HepG2 (cell line): Measurements from ENCODE around the gene GSDMA. TPM values are rescaled to one million over a fixed set of nuclear protein-coding genes. Genes with fewer than 3 reads are reported as not detected.
A peak's percentile ranks its signal among the peaks of the same experiment; 100 is the strongest.

Experiments
- ARNT ChIP-seq: fragments of 450-650 bp; IDR thresholded peaks from 2 replicates; pipeline ENCODE4 v1.6.1; 2017
- KAT7 ChIP-seq: IDR thresholded peaks from 2 replicates; pipeline ENCODE4 v1.6.1; 2018; ENCODE audit warnings: borderline replicate concordance, missing compliant biosample characterization
- MYC ChIP-seq: sonication (generic); formaldehyde crosslinking; IDR thresholded peaks from 2 replicates; pipeline ENCODE4 v1.9.0; 2021; ENCODE audit warnings: missing genetic modification reagents, borderline replicate concordance
- NBN ChIP-seq: fragments of 450-650 bp; conservative IDR thresholded peaks from 2 replicates; pipeline ENCODE4 v1.6.1; 2017
- NFYB ChIP-seq: sonication (generic); formaldehyde crosslinking; IDR thresholded peaks from 2 replicates; pipeline ENCODE4 v1.4.0; 2020; ENCODE audit warnings: missing genetic modification reagents
- NRL ChIP-seq: sonication (generic); formaldehyde crosslinking; IDR thresholded peaks from 2 replicates; pipeline ENCODE4 v1.5.0; 2020; ENCODE audit warnings: missing genetic modification reagents, mild to moderate bottlenecking, moderate library complexity, borderline replicate concordance
- PHF5A ChIP-seq: IDR thresholded peaks from one replicate; pipeline ENCODE4 v1.6.1; 2018; ENCODE audit warnings: low read depth, missing genetic modification reagents; ENCODE audit not compliant: unreplicated experiment
- SMAD3 ChIP-seq: sonication (generic); formaldehyde crosslinking; IDR thresholded peaks from 2 replicates; pipeline ENCODE4 v1.4.0; 2020; ENCODE audit warnings: missing genetic modification reagents
- ZNF292 ChIP-seq: sonication (generic); formaldehyde crosslinking; IDR thresholded peaks from 2 replicates; pipeline ENCODE4 v1.8.1; 2022; ENCODE audit warnings: mild to moderate bottlenecking, low read depth, missing genetic modification reagents, borderline replicate concordance
- ZNF709 ChIP-seq: sonication (generic); formaldehyde crosslinking; IDR thresholded peaks from 2 replicates; pipeline ENCODE4 v1.5.0; 2020; ENCODE audit warnings: mild to moderate bottlenecking, missing genetic modification reagents
- ZNF713 ChIP-seq: sonication (generic); formaldehyde crosslinking; IDR thresholded peaks from 2 replicates; pipeline ENCODE4 v1.4.0; 2020; ENCODE audit warnings: mild to moderate bottlenecking, missing genetic modification reagents
- ZNF792 ChIP-seq: IDR thresholded peaks from 2 replicates; pipeline ENCODE4 v1.6.1; 2016
- polyA plus RNA-seq, 8 experiments: library from polyadenylated mRNA; depleted of rRNA in 3 of 8; stranded (reverse) in 7 of 8; unstranded in 1 of 8; fragments of >200 nt; fragmentation: Illumina TruSeq in 4 of 8; extraction: Trizol in 4 of 8; gene quantifications; 2 replicates each; pipeline versions ENCODE4 v1.2.1 to v1.2.3, GENCODE V29; 2011 to 2016; ENCODE audit warnings: low read depth in 4 of 8, missing spikeins in 1 of 8, mixed read lengths in 1 of 8; ENCODE audit not compliant: insufficient read depth in 1 of 8
- total RNA-seq, 5 experiments: library from RNA; depleted of rRNA; stranded (reverse); fragments of >200 nt; fragmentation: Illumina TruSeq; extraction: Trizol; gene quantifications; 2 replicates each; pipeline ENCODE4 v1.2.3, GENCODE V29; 2016; ENCODE audit warnings: low read depth in 1 of 5
- TF ChIP-seq, protein P1 (sequence below): sonication (generic); formaldehyde crosslinking; IDR thresholded peaks from 2 replicates; pipeline ENCODE4 v1.9.0; 2021; ENCODE audit warnings: missing genetic modification reagents, borderline replicate concordance
- TF ChIP-seq, protein P2 (sequence below): IDR thresholded peaks from 2 replicates; pipeline ENCODE4 v1.6.1; 2012; ENCODE audit warnings: inconsistent platforms
- TF ChIP-seq, protein P3 (sequence below): sonication (generic); formaldehyde crosslinking; IDR thresholded peaks from 2 replicates; pipeline ENCODE4 v1.5.1; 2020; ENCODE audit warnings: mild to moderate bottlenecking, missing genetic modification reagents, moderate library complexity
- TF ChIP-seq, protein P4 (sequence below): IDR thresholded peaks from 2 replicates; pipeline ENCODE4 v1.6.1; 2016; ENCODE audit warnings: low read depth
- TF ChIP-seq, protein P5 (sequence below): conservative IDR thresholded peaks from 2 replicates; pipeline ENCODE4 v1.6.1; 2018; ENCODE audit warnings: missing genetic modification reagents
- TF ChIP-seq, protein P6 (sequence below): sonication (generic); formaldehyde crosslinking; IDR thresholded peaks from 2 replicates; pipeline ENCODE4 v1.5.0; 2020; ENCODE audit warnings: mild to moderate bottlenecking, missing genetic modification reagents, borderline replicate concordance

GSDMA gene
- total and polyA plus RNA-seq, 2 of the 13 experiments (the other 11 are each of a cell fraction or from before 2014, with no cell fraction given), result not detected

DNA sequence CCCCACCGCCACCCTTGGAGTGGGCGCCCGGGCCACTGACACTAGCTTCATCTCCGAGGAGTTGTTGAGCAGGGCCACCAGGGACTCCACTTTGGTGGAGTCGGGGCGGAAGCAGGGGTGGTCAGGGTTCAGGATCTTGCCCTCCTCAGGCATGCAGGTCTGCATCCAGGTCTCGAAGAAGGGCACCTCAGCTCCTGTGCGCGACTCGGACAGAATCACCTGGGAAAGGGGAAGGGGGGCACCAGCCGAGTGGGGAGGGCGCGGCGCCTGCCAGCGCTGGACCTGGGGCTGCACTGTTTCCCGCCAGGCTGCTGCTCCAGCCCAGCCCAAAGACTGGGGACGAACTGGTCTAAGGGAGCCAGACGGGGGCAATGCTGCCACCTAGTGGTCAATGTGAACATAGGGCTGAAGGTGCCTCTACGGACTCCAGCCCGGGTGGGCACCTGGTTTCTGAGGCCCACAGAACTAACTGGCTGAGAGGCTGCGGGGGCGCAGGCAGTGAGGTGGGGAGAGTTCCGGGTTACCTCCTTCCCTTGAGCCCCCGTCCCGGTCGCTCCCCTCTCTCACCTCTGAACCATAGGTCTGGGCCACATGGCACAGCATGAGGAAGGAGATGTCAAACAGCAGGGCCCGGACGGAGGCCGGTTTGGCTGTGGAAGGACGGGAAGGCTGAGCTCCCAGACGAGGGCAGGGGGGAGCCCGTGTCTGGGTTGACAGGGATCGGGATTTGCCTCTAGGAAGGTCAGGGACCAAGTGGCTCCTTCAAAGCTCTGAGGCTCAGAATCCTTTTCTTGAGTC lies 64.2 kb downstream of the GSDMA start (continued):
- TF ChIP-seq, protein P1, sequence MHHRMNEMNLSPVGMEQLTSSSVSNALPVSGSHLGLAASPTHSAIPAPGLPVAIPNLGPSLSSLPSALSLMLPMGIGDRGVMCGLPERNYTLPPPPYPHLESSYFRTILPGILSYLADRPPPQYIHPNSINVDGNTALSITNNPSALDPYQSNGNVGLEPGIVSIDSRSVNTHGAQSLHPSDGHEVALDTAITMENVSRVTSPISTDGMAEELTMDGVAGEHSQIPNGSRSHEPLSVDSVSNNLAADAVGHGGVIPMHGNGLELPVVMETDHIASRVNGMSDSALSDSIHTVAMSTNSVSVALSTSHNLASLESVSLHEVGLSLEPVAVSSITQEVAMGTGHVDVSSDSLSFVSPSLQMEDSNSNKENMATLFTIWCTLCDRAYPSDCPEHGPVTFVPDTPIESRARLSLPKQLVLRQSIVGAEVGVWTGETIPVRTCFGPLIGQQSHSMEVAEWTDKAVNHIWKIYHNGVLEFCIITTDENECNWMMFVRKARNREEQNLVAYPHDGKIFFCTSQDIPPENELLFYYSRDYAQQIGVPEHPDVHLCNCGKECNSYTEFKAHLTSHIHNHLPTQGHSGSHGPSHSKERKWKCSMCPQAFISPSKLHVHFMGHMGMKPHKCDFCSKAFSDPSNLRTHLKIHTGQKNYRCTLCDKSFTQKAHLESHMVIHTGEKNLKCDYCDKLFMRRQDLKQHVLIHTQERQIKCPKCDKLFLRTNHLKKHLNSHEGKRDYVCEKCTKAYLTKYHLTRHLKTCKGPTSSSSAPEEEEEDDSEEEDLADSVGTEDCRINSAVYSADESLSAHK, result no peak
- TF ChIP-seq SMAD3 (CRISPR knock-in tag) (0 out of 2 replicates have a peak, but pooled peaks have one; percentile 65), NFYB (CRISPR knock-in tag) (no peak), NBN (no peak), ZNF792 (CRISPR knock-in tag) (no peak), MYC (CRISPR knock-in tag) (no peak), ARNT (no peak), KAT7 (CRISPR knock-in tag) (no peak), ZNF709 (CRISPR knock-in tag) (no peak), NRL (CRISPR knock-in tag) (peak; percentile 76; the same call in 1 of the 2 replicates), ZNF713 (CRISPR knock-in tag) (no peak), PHF5A (CRISPR knock-in tag) (peak; percentile 57), ZNF292 (CRISPR knock-in tag) (no peak)
- TF ChIP-seq, protein P2, sequence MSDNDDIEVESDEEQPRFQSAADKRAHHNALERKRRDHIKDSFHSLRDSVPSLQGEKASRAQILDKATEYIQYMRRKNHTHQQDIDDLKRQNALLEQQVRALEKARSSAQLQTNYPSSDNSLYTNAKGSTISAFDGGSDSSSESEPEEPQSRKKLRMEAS, result peak; percentile 29; the same call in 1 of the 2 replicates
- TF ChIP-seq, protein P3, sequence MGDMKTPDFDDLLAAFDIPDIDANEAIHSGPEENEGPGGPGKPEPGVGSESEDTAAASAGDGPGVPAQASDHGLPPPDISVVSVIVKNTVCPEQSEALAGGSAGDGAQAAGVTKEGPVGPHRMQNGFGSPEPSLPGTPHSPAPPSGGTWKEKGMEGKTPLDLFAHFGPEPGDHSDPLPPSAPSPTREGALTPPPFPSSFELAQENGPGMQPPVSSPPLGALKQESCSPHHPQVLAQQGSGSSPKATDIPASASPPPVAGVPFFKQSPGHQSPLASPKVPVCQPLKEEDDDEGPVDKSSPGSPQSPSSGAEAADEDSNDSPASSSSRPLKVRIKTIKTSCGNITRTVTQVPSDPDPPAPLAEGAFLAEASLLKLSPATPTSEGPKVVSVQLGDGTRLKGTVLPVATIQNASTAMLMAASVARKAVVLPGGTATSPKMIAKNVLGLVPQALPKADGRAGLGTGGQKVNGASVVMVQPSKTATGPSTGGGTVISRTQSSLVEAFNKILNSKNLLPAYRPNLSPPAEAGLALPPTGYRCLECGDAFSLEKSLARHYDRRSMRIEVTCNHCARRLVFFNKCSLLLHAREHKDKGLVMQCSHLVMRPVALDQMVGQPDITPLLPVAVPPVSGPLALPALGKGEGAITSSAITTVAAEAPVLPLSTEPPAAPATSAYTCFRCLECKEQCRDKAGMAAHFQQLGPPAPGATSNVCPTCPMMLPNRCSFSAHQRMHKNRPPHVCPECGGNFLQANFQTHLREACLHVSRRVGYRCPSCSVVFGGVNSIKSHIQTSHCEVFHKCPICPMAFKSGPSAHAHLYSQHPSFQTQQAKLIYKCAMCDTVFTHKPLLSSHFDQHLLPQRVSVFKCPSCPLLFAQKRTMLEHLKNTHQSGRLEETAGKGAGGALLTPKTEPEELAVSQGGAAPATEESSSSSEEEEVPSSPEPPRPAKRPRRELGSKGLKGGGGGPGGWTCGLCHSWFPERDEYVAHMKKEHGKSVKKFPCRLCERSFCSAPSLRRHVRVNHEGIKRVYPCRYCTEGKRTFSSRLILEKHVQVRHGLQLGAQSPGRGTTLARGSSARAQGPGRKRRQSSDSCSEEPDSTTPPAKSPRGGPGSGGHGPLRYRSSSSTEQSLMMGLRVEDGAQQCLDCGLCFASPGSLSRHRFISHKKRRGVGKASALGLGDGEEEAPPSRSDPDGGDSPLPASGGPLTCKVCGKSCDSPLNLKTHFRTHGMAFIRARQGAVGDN (CRISPR knock-in tag), result peak; percentile 67
- TF ChIP-seq, protein P4, sequence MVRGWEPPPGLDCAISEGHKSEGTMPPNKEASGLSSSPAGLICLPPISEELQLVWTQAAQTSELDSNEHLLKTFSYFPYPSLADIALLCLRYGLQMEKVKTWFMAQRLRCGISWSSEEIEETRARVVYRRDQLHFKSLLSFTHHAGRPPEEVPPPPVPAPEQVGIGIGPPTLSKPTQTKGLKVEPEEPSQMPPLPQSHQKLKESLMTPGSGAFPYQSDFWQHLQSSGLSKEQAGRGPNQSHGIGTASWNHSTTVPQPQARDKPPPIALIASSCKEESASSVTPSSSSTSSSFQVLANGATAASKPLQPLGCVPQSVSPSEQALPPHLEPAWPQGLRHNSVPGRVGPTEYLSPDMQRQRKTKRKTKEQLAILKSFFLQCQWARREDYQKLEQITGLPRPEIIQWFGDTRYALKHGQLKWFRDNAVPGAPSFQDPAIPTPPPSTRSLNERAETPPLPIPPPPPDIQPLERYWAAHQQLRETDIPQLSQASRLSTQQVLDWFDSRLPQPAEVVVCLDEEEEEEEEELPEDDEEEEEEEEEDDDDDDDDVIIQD, result no peak
- TF ChIP-seq, protein P5, sequence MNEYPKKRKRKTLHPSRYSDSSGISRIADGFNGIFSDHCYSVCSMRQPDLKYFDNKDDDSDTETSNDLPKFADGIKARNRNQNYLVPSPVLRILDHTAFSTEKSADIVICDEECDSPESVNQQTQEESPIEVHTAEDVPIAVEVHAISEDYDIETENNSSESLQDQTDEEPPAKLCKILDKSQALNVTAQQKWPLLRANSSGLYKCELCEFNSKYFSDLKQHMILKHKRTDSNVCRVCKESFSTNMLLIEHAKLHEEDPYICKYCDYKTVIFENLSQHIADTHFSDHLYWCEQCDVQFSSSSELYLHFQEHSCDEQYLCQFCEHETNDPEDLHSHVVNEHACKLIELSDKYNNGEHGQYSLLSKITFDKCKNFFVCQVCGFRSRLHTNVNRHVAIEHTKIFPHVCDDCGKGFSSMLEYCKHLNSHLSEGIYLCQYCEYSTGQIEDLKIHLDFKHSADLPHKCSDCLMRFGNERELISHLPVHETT (CRISPR knock-in tag), result no peak
- TF ChIP-seq, protein P6, sequence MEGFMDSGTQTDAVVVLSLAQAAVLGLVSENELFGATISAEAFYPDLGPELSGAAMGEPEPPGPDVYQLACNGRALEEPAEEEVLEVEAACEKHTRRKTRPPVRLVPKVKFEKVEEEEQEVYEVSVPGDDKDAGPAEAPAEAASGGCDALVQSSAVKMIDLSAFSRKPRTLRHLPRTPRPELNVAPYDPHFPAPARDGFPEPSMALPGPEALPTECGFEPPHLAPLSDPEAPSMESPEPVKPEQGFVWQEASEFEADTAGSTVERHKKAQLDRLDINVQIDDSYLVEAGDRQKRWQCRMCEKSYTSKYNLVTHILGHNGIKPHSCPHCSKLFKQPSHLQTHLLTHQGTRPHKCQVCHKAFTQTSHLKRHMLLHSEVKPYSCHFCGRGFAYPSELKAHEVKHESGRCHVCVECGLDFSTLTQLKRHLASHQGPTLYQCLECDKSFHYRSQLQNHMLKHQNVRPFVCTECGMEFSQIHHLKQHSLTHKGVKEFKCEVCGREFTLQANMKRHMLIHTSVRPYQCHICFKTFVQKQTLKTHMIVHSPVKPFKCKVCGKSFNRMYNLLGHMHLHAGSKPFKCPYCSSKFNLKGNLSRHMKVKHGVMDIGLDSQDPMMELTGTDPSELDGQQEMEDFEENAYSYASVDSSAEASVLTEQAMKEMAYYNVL (CRISPR knock-in tag), result no peak
